SK-N-SH (cell line): Measurements from ENCODE around the gene C6orf118. TPM values are rescaled to one million over a fixed set of nuclear protein-coding genes. Genes with fewer than 3 reads are reported as not detected.

Experiments
- CTCF ChIA-PET: fragments of 300-600, 350-600 bp; formaldehyde crosslinking; extraction: SDS; loops from one replicate; lab custom pipeline; 2021; lab: Yijun Ruan, JAX
- POLR2A ChIA-PET: fragments of 350-600 bp; sonication (Branson Sonifier 250); formaldehyde crosslinking; extraction: SDS; loops from one replicate; lab custom pipeline; 2020; ENCODE audit warnings: antibody characterized with exemption, inconsistent platforms; lab: Yijun Ruan, JAX
- DNase-seq: peaks from one replicate; pipeline ENCODE4 v3.0.0; 2012
- H2AFZ ChIP-seq: fragments of 200-600 bp; sonication (generic); 2 replicates; pipeline ENCODE4 v1.8.1; 2016; ENCODE audit warnings: antibody characterized with exemption, mild to moderate bottlenecking, low read depth
- H3F3A ChIP-seq: fragments of 200-600 bp; sonication (generic); replicated peaks from 2 replicates; pipeline ENCODE3; 2016; ENCODE audit warnings: antibody characterized with exemption, mild to moderate bottlenecking; ENCODE audit not compliant: insufficient read depth
- H3K27ac ChIP-seq, 2 experiments: fragments of 200-500 bp in 1 of 2; fragments of 200-600 bp in 1 of 2; sonication (Bioruptor generic) in 1 of 2; sonication (generic), shearing (Covaris generic) in 1 of 2; 2 replicates each; pipeline versions ENCODE4 v1.5.1 to v1.6.1; 2014 to 2016; ENCODE audit warnings: low read depth in 2 of 2, inconsistent platforms in 1 of 2, low read length in 1 of 2, mild to moderate bottlenecking in 1 of 2, mixed read lengths in 1 of 2
- H3K27me3 ChIP-seq: fragments of 200-600 bp; sonication (generic), shearing (Covaris generic); 2 replicates; pipeline ENCODE4 v1.6.1; 2016; ENCODE audit warnings: mixed run types; ENCODE audit not compliant: insufficient read depth
- H3K36me3 ChIP-seq, 2 experiments: fragments of 200-500 bp in 1 of 2; fragments of 200-600 bp in 1 of 2; sonication (Bioruptor generic) in 1 of 2; sonication (generic) in 1 of 2; replicated peaks in 1 of 2; 2 replicates each; pipeline versions ENCODE3 to v1.5.1; 2014 to 2016; ENCODE audit warnings: low read length in 1 of 2, mild to moderate bottlenecking in 1 of 2; ENCODE audit not compliant: insufficient read depth in 2 of 2, control insufficient read depth in 1 of 2
- H3K4me1 ChIP-seq, 2 experiments: fragments of 200-500 bp in 1 of 2; fragments of 200-600 bp in 1 of 2; sonication (Bioruptor generic) in 1 of 2; sonication (generic), shearing (Covaris generic) in 1 of 2; 2 replicates each; pipeline versions ENCODE4 v1.5.1 to v1.6.1; 2014 to 2016; ENCODE audit warnings: low read depth in 1 of 2, low read length in 1 of 2, mixed run types in 1 of 2; ENCODE audit not compliant: insufficient read depth in 2 of 2, control insufficient read depth in 1 of 2
- H3K4me2 ChIP-seq: fragments of 200-600 bp; sonication (generic), shearing (Covaris generic); 2 replicates; pipeline ENCODE4 v1.6.1; 2017; ENCODE audit warnings: mixed run types
- H3K4me3 ChIP-seq, 2 experiments: fragments of 200-500 bp in 1 of 2; fragments of 200-600 bp in 1 of 2; sonication (Bioruptor generic) in 1 of 2; sonication (generic), shearing (Covaris generic) in 1 of 2; 2 replicates each; pipeline versions ENCODE4 v1.5.1 to v1.8.1; 2014 to 2016; ENCODE audit warnings: low read depth in 2 of 2, inconsistent platforms in 1 of 2, low read length in 1 of 2, mild to moderate bottlenecking in 1 of 2, mixed read lengths in 1 of 2, moderate library complexity in 1 of 2
- H3K79me2 ChIP-seq: fragments of 200-600 bp; sonication (generic); 2 replicates; pipeline ENCODE4 v1.8.1; 2017; ENCODE audit warnings: mild to moderate bottlenecking; ENCODE audit not compliant: insufficient read depth
- H3K9ac ChIP-seq: fragments of 200-600 bp; sonication (generic); 2 replicates; pipeline ENCODE4 v1.6.1; 2017; ENCODE audit warnings: mixed run types
- H3K9me2 ChIP-seq: fragments of 200-600 bp; sonication (generic); 2 replicates; pipeline ENCODE4 v1.6.1; 2017; ENCODE audit warnings: mixed run types
- H3K9me3 ChIP-seq: fragments of 200-600 bp; sonication (generic); 2 replicates; pipeline ENCODE4 v1.6.1; 2017; ENCODE audit warnings: mixed run types, mild to moderate bottlenecking, moderate library complexity
- H4K20me1 ChIP-seq: fragments of 200-600 bp; sonication (generic); 2 replicates; pipeline ENCODE4 v1.6.1; 2017; ENCODE audit warnings: mild to moderate bottlenecking, mixed run types; ENCODE audit not compliant: insufficient read depth
- EZH2phosphoT487 ChIP-seq: fragments of 200-600 bp; sonication (generic); IDR thresholded peaks from 2 replicates; pipeline ENCODE4 v1.6.1; 2017; ENCODE audit warnings: low read depth, mixed run types, mild to moderate bottlenecking, antibody characterized with exemption, moderate library complexity, borderline replicate concordance
- FOXM1 ChIP-seq: IDR thresholded peaks from 2 replicates; pipeline ENCODE4 v1.4.0; 2012; ENCODE audit warnings: low read depth, mild to moderate bottlenecking
- GATA2 ChIP-seq: sonication (generic); formaldehyde crosslinking; IDR thresholded peaks from 2 replicates; pipeline ENCODE4 v1.5.0; 2020; ENCODE audit warnings: mild to moderate bottlenecking, missing genetic modification reagents
- MXI1 ChIP-seq: IDR thresholded peaks from 2 replicates; pipeline ENCODE4 v1.6.1; 2012; ENCODE audit warnings: mild to moderate bottlenecking, low read depth, low read length, improper control_type of control experiment
- NRF1 ChIP-seq: IDR thresholded peaks from 2 replicates; pipeline ENCODE4 v1.6.1; 2012; ENCODE audit warnings: low read depth, mild to moderate bottlenecking, low read length
- RAD21 ChIP-seq: IDR thresholded peaks from 2 replicates; pipeline ENCODE4 v1.6.1; 2012; ENCODE audit warnings: mild to moderate bottlenecking, low read length
- RCOR1 ChIP-seq: fragments of 150-350 bp; IDR thresholded peaks from 2 replicates; pipeline ENCODE4 v1.6.1; 2017; ENCODE audit warnings: antibody characterized with exemption, low read length
- TEAD4 ChIP-seq: IDR thresholded peaks from 2 replicates; pipeline ENCODE4 v1.4.0; 2012; ENCODE audit warnings: mild to moderate bottlenecking, borderline replicate concordance; ENCODE audit not compliant: insufficient read depth
- WGBS: methylation state at CpG from one replicate; pipeline ENCODE4 v1.1.6; 2017; ENCODE audit warnings: low lambda C conversion rate; 5-methylcytosine and 5-hydroxymethylcytosine counted together
- polyA plus RNA-seq, 3 experiments: library from polyadenylated mRNA; depleted of rRNA; stranded (reverse); fragments of >200 nt; gene quantifications; 2 replicates each; pipeline ENCODE4 v1.2.3, GENCODE V29; 2012
- TF ChIP-seq, protein P1 (sequence below): IDR thresholded peaks from 2 replicates; pipeline ENCODE4 v1.4.0; 2012; ENCODE audit warnings: low read depth, borderline replicate concordance
- TF ChIP-seq, protein P2 (sequence below): IDR thresholded peaks from 2 replicates; pipeline ENCODE4 v1.6.1; 2012; ENCODE audit warnings: mild to moderate bottlenecking, low read depth, low read length, moderate library complexity

C6orf118 gene
- polyA plus RNA-seq, 1 of the 3 experiments (the other 2 are of a cell fraction): not detected

DNA sequence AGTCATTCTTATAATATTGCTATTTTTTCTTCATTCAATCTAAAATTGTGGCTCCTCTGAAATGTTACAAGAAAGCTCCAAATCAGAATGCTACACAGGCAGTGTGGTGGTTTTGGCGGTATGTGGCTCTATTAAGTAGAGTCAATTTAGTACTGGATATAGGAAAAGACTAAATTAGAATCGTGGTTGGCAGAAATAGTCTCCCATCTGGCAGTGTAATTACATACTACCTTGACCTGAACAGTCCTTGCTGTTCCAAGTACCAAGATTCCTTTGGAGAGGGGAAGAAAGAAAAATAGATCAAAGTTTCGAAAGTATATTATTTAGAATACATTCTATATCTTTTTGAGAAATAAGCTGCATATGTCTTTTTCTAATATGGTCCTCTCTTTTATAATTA is 78.2 kb downstream of the C6orf118 start:
- Histone ChIP-seq H3K9me2 (no peaks in the 10 kb centered on the region), H2AFZ (no peak overlapping the region)
- 24% methylated on average over 3 of the region's 3 CpGs for WGBS

More for the DNA sequence above, 78.2 kb downstream of the C6orf118 start:
- CTCF ChIA-PET: interaction anchor here (0.6 to 3.6 kb wide), 20 partner anchors 9 to 1797 kb away, joined by 3 to 27 read pairs (median 3); no protein-coding TSS in a partner anchor
- Histone ChIP-seq H3K36me3 (no peaks in the 10 kb centered on the region), H3K27ac (no peak overlapping the region), H3K4me1 (no peaks in the 10 kb centered on the region)
- DNase-seq: no peak
- no peak for TF ChIP-seq EZH2phosphoT487
- TF ChIP-seq, protein P1, sequence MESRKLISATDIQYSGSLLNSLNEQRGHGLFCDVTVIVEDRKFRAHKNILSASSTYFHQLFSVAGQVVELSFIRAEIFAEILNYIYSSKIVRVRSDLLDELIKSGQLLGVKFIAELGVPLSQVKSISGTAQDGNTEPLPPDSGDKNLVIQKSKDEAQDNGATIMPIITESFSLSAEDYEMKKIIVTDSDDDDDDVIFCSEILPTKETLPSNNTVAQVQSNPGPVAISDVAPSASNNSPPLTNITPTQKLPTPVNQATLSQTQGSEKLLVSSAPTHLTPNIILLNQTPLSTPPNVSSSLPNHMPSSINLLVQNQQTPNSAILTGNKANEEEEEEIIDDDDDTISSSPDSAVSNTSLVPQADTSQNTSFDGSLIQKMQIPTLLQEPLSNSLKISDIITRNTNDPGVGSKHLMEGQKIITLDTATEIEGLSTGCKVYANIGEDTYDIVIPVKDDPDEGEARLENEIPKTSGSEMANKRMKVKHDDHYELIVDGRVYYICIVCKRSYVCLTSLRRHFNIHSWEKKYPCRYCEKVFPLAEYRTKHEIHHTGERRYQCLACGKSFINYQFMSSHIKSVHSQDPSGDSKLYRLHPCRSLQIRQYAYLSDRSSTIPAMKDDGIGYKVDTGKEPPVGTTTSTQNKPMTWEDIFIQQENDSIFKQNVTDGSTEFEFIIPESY: no peak
- no peak for TF ChIP-seq NRF1
- no peak for TF ChIP-seq RCOR1
- TF ChIP-seq, protein P2, sequence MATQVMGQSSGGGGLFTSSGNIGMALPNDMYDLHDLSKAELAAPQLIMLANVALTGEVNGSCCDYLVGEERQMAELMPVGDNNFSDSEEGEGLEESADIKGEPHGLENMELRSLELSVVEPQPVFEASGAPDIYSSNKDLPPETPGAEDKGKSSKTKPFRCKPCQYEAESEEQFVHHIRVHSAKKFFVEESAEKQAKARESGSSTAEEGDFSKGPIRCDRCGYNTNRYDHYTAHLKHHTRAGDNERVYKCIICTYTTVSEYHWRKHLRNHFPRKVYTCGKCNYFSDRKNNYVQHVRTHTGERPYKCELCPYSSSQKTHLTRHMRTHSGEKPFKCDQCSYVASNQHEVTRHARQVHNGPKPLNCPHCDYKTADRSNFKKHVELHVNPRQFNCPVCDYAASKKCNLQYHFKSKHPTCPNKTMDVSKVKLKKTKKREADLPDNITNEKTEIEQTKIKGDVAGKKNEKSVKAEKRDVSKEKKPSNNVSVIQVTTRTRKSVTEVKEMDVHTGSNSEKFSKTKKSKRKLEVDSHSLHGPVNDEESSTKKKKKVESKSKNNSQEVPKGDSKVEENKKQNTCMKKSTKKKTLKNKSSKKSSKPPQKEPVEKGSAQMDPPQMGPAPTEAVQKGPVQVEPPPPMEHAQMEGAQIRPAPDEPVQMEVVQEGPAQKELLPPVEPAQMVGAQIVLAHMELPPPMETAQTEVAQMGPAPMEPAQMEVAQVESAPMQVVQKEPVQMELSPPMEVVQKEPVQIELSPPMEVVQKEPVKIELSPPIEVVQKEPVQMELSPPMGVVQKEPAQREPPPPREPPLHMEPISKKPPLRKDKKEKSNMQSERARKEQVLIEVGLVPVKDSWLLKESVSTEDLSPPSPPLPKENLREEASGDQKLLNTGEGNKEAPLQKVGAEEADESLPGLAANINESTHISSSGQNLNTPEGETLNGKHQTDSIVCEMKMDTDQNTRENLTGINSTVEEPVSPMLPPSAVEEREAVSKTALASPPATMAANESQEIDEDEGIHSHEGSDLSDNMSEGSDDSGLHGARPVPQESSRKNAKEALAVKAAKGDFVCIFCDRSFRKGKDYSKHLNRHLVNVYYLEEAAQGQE: no peak
- TF ChIP-seq GATA2 (CRISPR knock-in tag): no peak
- TF ChIP-seq FOXM1: no peak
- TF ChIP-seq RAD21: no peak
- TF ChIP-seq TEAD4: no peak
- no peak for TF ChIP-seq MXI1
- TF ChIP-seq, all 33 proteins: peak for 0
- Histone ChIP-seq H3F3A (no peaks in the 10 kb centered on the region), H3K27me3 (no peaks in the 10 kb centered on the region), H3K4me3 (no peak overlapping the region), H3K79me2 (no peaks in the 10 kb centered on the region), H3K4me2 (no peak overlapping the region), H3K9ac (no peak overlapping the region), H3K9me3 (no peaks in the 10 kb centered on the region), H4K20me1 (no peaks in the 10 kb centered on the region)
- POLR2A ChIA-PET: no interaction called here
